GM18502 (cell line): ENCODE results near the gene KLF16.

ENCODE experiments used
- ATAC-seq: cut with Tn5 transposase; IDR thresholded peaks from one replicate; pipeline ENCODE4 v1.9.1; 2021; ENCODE audit warnings: mild to moderate bottlenecking; ENCODE audit not compliant: unreplicated experiment, poor library complexity

Gene KLF16

DNA sequence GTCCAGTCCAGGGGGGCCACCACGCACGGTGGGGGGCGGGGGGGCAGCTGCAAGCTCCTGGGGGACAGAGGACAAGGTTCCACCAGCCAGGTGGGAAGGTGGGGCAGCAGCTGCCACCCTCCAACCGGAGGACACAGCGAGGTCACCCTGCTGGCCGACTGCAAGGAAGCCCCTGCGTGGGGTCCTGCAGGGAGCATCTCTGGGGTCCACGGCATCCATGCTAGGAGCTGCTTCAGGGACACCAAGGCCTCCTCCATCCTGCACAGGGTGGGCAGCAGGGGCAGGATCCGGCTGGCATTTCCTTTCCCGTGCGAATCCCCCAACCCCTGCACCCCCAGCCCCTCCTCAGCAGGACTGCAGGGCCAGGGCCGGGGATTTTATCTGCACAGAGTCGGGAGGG, 8.3 kb upstream of the KLF16 start:
- no peak for ATAC-seq

DNA sequence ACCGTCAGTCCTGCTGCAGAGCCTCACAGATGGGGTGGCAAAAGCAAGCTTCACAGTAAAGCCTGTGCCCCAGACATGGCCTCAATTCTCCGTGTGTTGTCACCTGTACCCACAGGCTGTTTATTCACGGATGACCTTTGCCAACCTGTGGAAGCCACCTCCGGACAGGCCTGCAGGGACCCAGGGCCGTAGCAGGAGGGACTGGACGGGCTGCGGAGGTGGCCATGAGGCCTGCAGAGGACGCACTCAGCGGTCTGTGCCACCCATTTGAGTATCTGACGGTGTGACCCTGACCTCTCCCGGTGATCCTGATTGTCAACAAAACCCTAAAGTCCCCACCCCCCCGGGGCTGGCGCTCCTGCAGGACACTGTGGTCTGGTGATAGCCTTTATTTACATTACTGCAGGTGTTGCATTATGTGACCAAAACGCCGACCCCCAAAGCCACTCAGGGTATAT, 7.8 kb upstream of the KLF16 start:
- no peak for ATAC-seq

DNA sequence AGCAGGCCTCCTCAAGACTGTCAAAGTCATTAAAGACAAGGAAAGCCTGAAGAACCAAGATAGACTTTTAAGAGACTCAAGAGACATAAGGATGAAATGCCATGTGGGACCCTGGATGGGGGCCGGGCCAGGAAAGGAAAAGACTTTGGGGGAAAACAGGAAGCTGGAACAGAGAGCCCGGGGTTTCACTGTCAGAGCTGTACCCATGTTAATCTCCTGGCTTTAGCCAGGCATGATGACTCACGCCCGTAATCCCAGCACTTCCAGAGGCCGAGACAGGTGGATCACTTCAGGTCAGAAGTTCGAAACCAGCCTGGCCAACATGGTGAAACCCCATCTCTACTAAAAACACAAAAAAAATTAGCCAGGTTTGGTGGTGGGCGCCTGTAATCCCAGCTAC, 5.6 kb upstream of the KLF16 start:
- ATAC-seq: no peak

DNA sequence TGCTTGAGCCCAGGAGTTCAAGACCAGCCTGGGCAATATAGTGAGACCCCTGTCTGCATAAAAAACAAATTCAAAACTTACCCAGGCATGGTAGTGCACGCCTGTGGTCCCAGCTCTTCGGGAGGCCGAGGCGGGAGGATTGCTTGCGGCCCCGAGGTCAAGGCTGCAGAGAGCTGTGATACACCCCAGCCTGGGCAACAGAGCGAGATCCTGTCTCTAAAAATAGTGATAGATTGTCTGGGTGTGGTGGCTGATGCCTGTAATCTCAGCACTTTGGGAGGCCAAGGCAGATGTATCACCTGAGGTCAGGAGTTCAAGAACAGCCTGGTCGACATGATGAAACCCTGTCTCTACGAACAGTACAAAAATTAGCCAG, 4.0 kb upstream of the KLF16 start:
- no peak for ATAC-seq

DNA sequence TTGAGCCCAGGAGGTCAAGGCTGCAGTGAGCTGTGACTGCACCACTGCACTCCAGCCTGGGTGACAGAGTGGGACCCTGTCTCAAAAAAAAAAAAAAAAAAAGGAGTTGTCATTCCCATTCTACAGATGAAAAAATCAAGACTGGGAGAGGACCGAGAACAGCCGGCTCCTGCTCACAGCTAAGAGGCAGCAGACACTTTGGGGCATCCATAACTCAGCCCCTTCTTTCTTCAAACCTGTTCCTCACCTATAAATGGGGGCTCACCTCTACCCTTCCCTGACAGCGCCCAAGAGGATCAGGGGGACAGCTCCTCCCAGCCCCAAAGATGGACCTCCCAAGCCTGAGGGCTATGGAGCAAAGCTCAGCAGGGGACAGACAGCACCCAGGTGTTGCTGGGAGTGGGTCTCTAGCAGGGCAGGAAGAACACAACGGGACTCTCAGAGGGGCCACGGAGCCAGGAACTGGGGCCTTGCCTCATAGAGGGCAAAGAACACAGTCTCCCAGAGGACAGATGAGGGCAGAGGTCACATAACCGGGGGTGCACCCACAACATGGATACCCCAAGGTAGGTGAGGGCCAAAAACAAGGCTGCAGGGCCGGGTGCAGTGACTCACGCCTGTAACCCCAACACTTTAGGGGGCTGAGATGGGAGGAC, 3.4 kb upstream of the KLF16 start:
- no peak for ATAC-seq

DNA sequence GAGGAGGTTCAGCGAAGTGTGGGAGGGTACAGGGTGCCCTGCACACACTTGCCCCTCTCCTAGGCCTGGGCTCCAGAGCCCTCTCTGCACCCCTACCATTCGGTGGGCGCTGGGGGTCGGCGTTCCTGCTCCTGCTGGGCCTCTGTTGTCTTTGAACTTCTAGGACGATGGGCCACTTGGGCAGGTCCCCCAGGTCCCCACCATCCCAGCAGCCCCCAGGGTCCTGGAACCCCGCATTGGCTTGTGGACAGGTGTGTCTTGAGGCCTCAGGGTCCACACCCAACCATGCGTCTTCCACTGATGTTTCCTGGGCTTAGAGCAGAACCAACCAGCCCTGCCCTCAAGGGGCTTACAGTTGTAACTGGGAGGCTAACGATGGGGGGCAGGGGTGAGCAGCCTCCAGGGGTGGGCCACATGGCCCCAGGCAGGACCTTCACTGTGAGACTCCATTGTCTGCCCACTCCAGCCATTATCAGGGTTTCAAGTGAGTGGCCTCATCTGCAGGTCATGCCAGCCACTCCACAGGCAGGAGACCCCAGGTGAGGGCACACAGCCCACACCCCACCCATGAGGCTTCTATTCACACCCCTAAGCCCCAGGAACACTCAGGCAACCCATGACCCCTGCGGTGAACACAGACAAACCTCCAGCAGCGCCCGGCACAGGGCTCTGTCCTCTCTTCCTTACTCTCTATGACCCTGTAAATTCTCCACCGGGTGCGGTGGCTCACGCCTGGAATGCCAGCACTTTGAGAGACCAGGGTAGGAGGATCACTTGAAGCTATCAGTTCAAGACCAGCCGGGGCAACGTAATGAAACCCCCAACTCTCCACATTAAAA, 2.0 kb upstream of the KLF16 start:
- ATAC-seq: no peak

DNA sequence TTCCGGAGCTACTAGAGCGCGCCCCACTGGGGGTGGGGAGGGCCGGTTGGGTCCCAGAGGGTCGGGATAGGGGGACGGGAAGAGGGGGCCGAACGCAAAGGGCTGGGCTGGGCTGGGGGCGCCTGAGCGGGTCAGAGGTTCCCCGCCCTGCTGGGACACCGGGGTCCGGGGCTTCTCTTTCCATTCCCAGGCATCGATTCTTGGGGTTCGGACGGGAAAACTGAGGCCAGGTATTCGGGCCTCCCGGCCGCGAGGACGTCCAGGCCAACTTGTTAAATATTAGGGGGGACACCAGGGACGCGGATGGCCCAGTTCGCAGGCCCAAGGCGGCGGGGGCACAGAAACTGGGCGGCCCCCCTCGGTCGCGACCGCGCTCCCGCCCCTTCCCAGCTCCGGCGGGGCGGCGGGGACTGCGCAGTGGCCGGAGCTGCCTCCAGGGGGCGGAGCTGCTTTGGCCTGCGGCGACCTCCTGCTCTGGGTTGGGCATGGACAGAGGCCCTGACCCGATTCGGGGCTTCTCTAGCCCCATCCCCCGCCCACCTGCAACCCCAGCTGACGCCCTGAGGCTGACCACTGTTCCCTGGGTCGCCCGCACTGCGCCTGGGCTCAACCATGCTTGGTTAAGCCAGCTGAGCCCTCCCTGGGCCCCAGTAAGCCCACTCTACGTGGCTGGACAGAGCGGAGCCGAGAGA, 1.2 kb upstream of the KLF16 start:
- ATAC-seq: no peak

DNA sequence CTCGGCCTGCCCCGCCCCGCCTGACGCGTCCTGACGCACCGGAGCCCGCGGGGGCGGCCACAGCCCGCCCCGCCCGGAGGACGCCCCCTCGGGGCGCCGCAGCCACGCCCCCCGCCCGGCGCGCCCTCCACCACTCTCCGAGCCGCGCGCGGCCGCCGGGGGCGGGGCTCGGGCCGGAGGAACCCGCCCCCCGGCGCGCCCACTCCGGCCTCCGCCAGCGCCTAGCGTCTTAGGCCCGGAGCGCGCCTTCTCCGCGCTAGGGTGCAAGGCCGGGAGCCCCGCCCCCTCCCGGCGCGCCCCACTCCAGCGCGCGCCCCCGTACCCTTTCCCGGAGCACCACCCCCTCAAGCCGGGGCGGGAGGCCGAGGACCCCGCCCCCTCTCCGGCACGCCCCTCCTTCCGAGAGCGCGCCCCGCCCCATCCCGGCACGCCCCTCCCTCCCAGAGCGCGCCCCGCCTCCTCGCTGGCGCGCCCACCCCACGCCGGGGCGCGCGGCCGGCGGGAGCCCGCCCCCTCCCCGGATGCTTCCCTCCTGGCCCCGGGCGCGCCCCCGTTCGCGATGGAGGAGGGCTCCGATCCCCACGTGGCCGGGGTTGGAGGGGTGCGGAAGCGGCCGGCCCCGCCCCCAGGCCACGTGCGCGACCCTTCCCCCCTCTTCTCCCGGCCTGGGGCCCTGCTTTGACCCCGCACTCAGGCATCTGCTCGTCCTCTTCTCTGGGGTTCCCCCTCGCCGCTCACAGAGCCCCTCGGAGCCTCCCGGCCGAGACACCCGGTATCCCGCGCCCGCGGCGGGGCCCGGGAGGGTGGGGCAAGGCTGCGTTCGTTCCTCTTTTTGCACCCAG, 480 bp upstream of the KLF16 start:
- peak; percentile 52 for ATAC-seq

DNA sequence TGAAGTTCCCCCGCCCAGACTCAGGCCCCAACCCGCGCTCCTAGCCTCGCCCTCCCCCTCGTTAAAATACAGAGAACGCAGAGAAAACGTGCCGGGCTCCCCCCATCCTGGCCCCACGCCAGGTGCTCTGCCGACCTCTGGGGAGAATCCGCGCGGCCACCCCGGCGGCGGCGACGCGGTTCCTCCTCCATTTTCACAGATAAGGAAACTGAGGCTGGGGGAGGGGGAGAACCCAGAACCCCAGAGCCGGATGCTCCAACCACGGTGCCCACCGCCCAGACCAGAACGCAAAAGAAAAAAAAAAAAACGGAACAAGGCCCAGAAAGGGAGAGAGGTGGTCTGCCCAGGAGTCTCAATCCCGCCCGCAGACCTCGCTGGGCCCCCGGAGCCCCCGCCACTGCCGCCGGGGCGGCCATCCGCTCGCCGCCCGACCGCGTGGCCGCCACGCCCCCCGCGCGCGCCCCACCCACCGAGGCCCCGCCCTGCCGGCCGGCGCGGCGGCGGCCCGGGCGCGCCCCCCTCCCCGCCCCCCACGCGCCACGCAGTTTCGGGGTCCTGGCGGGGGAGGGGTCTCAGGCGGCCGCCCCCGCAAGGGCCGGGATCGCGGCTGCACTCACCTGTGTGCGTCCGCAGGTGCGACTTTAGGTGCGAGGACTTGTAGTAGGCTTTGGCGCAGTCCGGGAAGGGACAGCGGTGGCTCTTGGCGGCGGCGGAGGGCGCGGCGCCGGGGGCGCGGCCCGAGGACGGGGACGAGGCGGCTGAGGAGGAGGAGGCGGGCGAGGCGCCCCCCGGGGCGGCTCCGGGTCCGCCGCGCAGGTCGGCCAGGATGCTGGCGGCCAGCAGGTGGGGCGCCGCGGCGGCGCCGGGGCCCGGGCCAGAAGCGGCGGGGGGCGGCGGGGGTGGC, 703 bp downstream of the KLF16 start:
- peak; percentile 9 for ATAC-seq

DNA sequence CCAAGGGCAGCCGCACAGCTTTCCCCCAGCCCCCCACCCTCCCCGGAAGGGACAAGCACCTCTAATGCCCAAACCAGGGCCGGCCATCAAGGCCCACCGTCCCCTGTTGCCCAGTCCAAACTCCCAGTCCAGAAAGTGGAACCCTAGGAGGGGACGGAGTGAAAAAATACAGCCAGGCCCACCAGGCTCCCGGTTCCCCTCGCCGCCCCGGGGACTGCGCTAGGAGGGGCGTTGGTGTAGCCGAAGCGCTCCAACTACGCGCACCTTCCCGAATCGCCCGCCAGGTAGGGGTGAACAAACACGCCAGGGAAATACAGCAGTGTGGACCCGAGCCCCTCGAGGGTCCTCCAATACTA, 1.3 kb downstream of the KLF16 start:
- no peak for ATAC-seq

DNA sequence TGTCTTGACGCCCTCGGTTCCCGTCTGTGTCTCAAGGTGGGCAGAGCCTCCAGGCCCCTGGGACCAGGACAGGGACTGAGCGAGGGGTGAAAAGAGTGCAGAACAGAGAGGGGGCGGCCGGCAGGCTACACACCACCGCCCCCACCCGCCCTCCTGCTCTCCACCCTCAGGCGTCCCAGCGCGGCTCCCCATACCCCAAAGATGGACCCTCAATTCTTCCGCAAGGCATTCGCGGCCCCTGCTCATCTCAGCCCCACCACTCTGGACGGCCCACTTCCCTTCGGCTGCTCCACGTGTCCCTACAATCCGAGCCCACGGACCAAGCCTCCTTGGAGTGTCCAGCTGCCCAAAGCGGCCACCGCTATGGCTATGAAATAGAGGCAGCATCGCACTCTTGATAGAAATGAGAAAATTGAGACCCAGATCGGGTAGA, 1.8 kb downstream of the KLF16 start:
- ATAC-seq: no peak

DNA sequence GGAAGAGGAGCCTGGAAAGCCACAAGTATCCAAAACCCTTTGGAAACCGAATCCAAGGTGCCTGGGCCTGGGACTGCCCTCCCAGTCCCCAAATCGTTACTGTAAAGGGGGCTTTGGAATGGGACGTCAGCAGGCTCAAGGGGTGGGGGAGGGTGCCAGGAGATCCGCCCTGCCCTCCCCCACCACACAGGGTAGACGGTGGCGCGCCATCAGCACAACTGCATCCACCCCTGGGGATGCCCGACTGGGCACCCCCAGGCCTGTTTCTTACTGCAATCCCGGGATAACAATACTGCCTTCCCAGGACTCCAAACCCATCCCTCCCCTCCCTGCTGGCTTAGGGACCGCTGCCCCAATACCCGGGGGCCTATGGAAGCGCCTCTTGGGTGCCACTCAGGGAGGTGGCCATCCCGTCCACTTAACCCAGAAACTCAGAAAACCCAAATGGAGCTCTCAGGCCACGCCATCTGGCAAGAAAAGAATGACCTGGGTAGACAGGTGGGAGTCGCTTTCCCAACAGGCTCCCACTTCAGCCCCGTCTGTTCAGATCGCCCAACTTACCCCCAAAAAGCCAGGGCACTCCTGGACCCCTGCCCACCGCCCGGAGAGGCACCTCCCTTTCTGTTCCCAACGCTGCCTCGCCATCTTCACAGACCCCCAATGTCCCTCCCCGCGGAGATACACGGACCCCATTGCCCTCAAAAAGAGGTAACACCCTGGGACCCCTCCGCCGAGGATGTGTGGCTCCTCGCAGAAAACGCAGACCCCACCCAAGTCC, 2.4 kb downstream of the KLF16 start:
- no peak for ATAC-seq

DNA sequence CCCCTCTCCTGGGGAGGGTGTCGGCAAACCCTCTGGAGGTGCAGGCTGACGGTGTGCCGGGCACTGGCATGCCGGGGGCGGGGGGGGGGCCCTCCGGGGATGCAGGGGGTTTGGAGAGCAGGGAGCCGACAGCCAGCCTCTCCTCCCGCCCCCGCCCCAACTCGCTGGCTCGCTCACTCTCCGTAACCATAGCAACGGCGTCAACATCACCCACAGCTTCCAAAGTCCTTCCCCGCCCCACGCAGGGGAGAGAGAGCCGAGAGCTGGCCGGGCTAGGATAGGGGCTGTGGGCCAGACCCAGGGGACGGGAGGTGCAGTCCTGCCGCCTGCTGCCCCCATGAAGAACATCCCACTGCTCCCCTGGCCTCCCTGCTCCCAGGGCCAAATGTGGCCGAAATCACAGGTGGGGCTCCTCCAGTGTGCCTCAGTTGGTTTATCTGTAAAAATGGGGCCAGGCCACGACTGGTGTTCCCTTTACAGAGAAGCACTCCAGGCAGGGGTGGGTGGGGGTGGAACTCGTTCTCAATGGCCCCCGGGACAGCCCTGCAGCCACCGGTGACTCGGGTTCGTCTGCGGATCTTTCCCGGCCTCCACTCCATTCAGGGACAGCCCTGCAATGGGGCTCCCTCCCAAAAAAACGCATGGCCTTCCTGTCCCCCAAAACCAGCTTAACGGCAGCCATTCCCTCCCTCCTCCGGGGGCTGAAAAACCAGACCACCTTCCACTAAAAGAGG, 3.2 kb downstream of the KLF16 start:
- no peak for ATAC-seq

DNA sequence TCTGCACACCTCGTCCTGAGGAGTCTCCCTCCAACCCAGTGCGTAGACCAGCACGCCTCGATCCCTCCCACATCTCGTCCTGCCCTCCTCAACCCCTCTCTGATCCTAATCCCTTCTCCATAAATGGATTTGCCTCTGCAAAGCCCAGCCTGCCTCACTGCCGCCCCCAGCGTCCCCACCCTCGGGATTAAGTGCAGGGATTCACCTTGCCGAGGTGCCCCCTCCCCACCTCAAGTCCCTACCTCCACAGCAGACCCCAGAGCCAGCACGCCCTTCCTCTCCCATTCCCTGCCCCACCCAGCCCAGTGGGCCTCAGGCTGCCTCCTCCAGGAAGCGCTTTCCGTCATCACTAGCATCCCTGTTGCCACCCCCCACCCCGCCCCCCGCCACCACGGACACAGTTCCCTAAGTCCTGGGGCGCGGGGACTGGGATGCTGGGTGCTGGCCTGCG, 4.0 kb downstream of the KLF16 start:
- ATAC-seq: no peak

DNA sequence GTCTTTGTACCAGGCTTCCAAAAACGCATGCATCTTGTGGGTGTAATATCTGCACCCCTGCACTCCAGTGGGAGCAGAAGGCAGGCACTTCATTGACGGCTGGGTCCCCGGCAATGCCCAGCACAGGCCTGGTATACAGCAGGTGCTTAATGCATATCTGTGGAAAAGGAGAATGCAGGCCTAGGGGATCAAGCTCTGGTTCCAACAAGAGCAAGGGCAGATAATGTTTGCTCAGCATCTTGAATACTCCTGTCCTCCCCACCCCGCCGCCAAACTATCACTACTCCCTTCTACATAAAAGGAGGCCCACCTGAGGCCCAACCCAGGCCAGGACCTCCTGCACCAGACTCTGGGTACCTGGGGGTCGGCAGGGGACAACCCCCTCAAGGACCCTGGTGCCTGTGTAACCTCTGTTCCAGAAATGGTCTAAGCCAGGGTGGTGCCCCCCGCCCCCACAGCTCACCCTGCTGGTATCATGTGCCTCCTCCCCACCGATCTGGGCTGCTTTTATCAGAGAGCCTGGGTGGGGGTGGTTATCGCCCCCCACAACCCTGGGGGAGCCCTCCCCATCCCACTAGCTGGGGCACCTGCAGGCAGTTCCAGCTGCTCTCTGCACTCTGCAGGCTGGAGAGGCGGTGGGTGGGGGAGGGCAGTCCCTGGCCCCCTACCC, 4.8 kb downstream of the KLF16 start:
- no peak for ATAC-seq

DNA sequence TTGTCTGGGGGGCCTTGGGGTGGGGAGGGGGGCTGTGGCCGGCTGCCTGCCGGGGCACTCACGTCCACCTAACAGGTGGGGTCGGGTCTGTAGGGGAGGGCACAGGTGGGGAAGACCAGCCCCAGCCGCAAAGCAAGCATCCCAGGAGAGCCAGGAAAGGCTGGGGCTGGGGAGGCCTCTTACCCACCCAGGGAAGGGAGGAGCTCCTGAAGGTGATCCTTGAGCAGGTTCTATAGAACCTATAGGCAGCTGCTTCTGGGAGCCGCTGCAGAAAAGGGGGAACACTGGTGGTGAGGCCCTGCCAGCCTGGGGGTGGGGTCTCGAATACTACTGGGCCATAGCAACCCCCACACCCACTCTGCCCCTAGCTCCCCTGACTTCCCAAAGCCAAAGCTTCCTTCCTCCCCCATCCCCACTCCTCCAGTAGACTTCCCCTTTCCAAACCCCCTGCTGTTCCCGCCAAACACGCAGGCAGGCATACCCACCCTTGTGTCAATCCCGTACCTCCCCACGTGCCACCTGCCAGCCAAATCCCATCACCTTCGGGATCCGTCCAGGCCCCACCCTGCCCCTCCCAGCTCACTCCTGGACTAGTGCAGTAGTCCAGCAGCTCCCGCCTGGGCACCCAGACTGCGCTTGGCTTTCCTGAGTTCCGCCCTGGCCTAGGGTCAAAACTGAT, 5.6 kb downstream of the KLF16 start:
- ATAC-seq: no peak
